Suprapubic skin (tissue), 4 donors: ENCODE results near the gene NDUFAF5.

Experiments
- POLR2A ChIP-seq, 2 donors: fragments of 450-650 bp; IDR thresholded peaks; one replicate each; pipeline ENCODE4 v1.6.1; 2017; ENCODE audit warnings: antibody characterized with exemption in 2 of 2, mild to moderate bottlenecking in 2 of 2, moderate library complexity in 2 of 2
- POLR2AphosphoS5 ChIP-seq, 3 donors: sonication (generic); formaldehyde crosslinking; IDR thresholded peaks; one replicate each; pipeline ENCODE4 v1.6.1; 2017; ENCODE audit warnings: antibody characterized with exemption in 3 of 3
- TF ChIP-seq, protein P1 (sequence below), 2 donors: fragments of 200-600 bp in 1 of 2; fragments of 450-650 bp in 1 of 2; sonication (generic) in 1 of 2; IDR thresholded peaks; one replicate each; pipeline ENCODE4 v1.5.1; 2016 to 2019; ENCODE audit warnings: antibody characterized with exemption in 2 of 2, mild to moderate bottlenecking in 1 of 2, moderate library complexity in 1 of 2

DNA sequence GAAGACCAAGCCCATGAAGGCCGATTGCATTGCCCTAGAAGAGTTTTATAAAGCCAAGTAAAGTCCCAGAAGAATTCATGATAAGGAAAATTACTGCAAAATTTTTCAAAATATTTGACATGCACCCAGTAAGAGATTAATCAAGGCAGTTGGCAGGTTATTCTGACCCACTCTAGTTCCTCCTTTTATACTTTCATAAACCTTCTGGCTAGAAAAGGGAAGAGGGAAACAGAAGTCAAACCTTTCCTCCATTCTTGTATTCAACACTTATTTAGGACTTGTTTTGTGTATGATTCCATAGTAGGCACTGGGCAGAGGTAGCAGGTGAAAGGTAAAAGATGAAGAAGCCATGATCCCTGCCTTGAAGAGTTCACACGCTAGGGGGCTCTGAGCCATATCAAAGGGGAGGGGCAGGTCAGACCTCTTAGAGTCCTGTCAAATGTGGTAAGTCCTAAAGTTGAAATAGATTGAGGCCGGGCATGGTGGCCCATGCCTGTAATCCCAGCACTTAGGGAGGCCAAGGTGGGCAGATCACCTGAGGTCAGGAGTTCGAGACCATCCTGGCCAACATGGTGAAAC lies 85.4 kb downstream of the NDUFAF5 start:
- TF ChIP-seq, protein P1, sequence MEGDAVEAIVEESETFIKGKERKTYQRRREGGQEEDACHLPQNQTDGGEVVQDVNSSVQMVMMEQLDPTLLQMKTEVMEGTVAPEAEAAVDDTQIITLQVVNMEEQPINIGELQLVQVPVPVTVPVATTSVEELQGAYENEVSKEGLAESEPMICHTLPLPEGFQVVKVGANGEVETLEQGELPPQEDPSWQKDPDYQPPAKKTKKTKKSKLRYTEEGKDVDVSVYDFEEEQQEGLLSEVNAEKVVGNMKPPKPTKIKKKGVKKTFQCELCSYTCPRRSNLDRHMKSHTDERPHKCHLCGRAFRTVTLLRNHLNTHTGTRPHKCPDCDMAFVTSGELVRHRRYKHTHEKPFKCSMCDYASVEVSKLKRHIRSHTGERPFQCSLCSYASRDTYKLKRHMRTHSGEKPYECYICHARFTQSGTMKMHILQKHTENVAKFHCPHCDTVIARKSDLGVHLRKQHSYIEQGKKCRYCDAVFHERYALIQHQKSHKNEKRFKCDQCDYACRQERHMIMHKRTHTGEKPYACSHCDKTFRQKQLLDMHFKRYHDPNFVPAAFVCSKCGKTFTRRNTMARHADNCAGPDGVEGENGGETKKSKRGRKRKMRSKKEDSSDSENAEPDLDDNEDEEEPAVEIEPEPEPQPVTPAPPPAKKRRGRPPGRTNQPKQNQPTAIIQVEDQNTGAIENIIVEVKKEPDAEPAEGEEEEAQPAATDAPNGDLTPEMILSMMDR (IDR thresholded peaks at IDR 0.05), result no peak
- TF ChIP-seq POLR2AphosphoS5 (IDR thresholded peaks at IDR 0.05) (no peak), POLR2A (IDR thresholded peaks at IDR 0.05) (no peak)
